Keratinocyte (primary cell): Measurements from ENCODE around the gene SLC17A7.

ENCODE experiments used
- CTCF ChIP-seq, 3 experiments: IDR thresholded peaks in 1 of 3; conservative IDR thresholded peaks in 1 of 3; optimal IDR thresholded peaks in 1 of 3; 2 replicates in 2 of 3; 3 replicates in 1 of 3; pipeline versions ENCODE3 to v1.5.1; 2011; ENCODE audit warnings: low read length in 3 of 3, mild to moderate bottlenecking in 3 of 3, moderate library complexity in 2 of 3, control low read depth in 1 of 3, inconsistent platforms in 1 of 3; ENCODE audit not compliant: insufficient read depth in 2 of 3; ENCODE audit errors: extremely low read depth in 1 of 3
- EZH2 ChIP-seq: IDR thresholded peaks from one replicate; pipeline ENCODE4 v1.6.1; 2012; ENCODE audit warnings: inconsistent platforms, mild to moderate bottlenecking, low read length, moderate library complexity

GRCh38 chr19:49437231-49437630 lies 4.1 kb downstream of the SLC17A7 start:
- TF ChIP-seq CTCF (optimal IDR thresholded peaks at IDR 0.05 in 1 of 3, IDR thresholded peaks at IDR 0.05 in 1 of 3, conservative IDR thresholded peaks at IDR 0.05 in 1 of 3; ENCODE audit: extremely low read depth in 1 of 3, insufficient read depth in 2 of 3, low read length in 3 of 3), result no peak
- peak; percentile 24 for TF ChIP-seq EZH2
